HEK293 (cell line): ENCODE results near the gene TMEM184A.

Experiments used
- CTCF ChIA-PET: fragments of 350-600 bp; formaldehyde crosslinking; extraction: SDS; loops from one replicate; lab custom pipeline; 2021; ENCODE audit warnings: antibody characterized with exemption; lab: Yijun Ruan, JAX
- POLR2A ChIA-PET: fragments of 300-600 bp; formaldehyde crosslinking; extraction: SDS; loops from one replicate; lab custom pipeline; 2020; ENCODE audit warnings: antibody characterized with exemption, inconsistent platforms; lab: Yijun Ruan, JAX
- H3K27ac ChIP-seq: fragments of 200-500 bp; sonication (Bioruptor generic); 2 replicates; pipeline ENCODE4 v1.5.1; 2014; ENCODE audit warnings: low read depth, low read length, control low read depth, inconsistent platforms; ENCODE audit errors: extremely low read depth
- H3K36me3 ChIP-seq, 2 experiments: fragments of 200-500 bp in 1 of 2; sonication (Bioruptor generic) in 1 of 2; 1 replicate in 1 of 2; 2 replicates in 1 of 2; pipeline ENCODE4 v1.5.1; 2014 to 2017; ENCODE audit warnings: inconsistent platforms in 2 of 2, low read length in 2 of 2; ENCODE audit not compliant: control insufficient read depth in 2 of 2, insufficient read depth in 1 of 2
- H3K4me1 ChIP-seq: fragments of 200-500 bp; sonication (Bioruptor generic); 2 replicates; pipeline ENCODE4 v1.5.1; 2014; ENCODE audit warnings: mild to moderate bottlenecking, low read length, inconsistent platforms; ENCODE audit not compliant: control insufficient read depth, insufficient read depth
- H3K4me3 ChIP-seq: 2 replicates; pipeline ENCODE4 v1.5.1; 2011; ENCODE audit warnings: low read depth, mild to moderate bottlenecking, control low read depth, low read length, moderate library complexity
- H3K9me3 ChIP-seq: fragments of 200-500 bp; sonication (Bioruptor generic); 2 replicates; pipeline ENCODE4 v1.5.1; 2014; ENCODE audit warnings: low read depth, low read length, inconsistent platforms; ENCODE audit not compliant: control insufficient read depth, insufficient read depth
- KLF1 ChIP-seq: fragments of 450-650 bp; formaldehyde crosslinking; IDR thresholded peaks from 2 replicates; pipeline ENCODE4 v1.5.1; 2016; ENCODE audit warnings: missing biosample characterization, missing genetic modification characterization
- OSR2 ChIP-seq: fragments of 450-650 bp; formaldehyde crosslinking; IDR thresholded peaks from 2 replicates; pipeline ENCODE4 v1.5.1; 2016; ENCODE audit warnings: missing biosample characterization, missing genetic modification characterization
- REST ChIP-seq: fragments of 450-650 bp; formaldehyde crosslinking; IDR thresholded peaks from 2 replicates; pipeline ENCODE4 v1.5.1; 2016; ENCODE audit warnings: missing biosample characterization, missing genetic modification characterization
- ZBTB48 ChIP-seq: fragments of 450-650 bp; formaldehyde crosslinking; IDR thresholded peaks from 2 replicates; pipeline ENCODE4 v1.5.1; 2016; ENCODE audit warnings: missing biosample characterization, missing genetic modification characterization
- ZFHX2 ChIP-seq: fragments of 450-650 bp; formaldehyde crosslinking; conservative IDR thresholded peaks from 2 replicates; pipeline ENCODE4 v1.5.1; 2016; ENCODE audit warnings: missing biosample characterization, missing genetic modification characterization
- ZNF223 ChIP-seq: fragments of 450-650 bp; formaldehyde crosslinking; IDR thresholded peaks from 2 replicates; pipeline ENCODE4 v1.5.1; 2016; ENCODE audit warnings: missing biosample characterization, missing genetic modification characterization
- ZNF341 ChIP-seq: fragments of 450-650 bp; formaldehyde crosslinking; IDR thresholded peaks from 2 replicates; pipeline ENCODE4; 2016; ENCODE audit warnings: low read depth, missing biosample characterization, missing genetic modification characterization
- ZNF366 ChIP-seq: fragments of 450-650 bp; formaldehyde crosslinking; conservative IDR thresholded peaks from 2 replicates; pipeline ENCODE4 v1.5.1; 2016; ENCODE audit warnings: missing biosample characterization, missing genetic modification characterization
- ZSCAN30 ChIP-seq: fragments of 450-650 bp; IDR thresholded peaks from 2 replicates; pipeline ENCODE4 v1.5.1; 2018; ENCODE audit warnings: missing biosample characterization, mild to moderate bottlenecking, missing genetic modification characterization, moderate library complexity

TMEM184A gene

GRCh38 chr7:1539882-1540775 is 15.9 kb downstream of the TMEM184A start:
- H3K36me3 ChIP-seq: peaks cover 0 to 22% of the 10 kb centered on the region in 2 experiments; a peak in 1 of 3 replicates
- H3K4me1 ChIP-seq: peaks cover 14% of the 10 kb centered on the region; the same call in 1 of the 2 replicates
- TF ChIP-seq ZNF223 (tag by site-specific recombination): no peak
- no peak for TF ChIP-seq ZNF341 (tag by site-specific recombination)
- no peak for TF ChIP-seq ZBTB48
- TF ChIP-seq OSR2 (tag by site-specific recombination): no peak
- POLR2A ChIA-PET: interaction anchor here (0.6 to 6.8 kb wide), 2 partner anchors 11 to 15 kb away, joined by 4 to 40 read pairs; partner anchors contain the start of gene TMEM184A
- H3K9me3 ChIP-seq: no peaks in the 10 kb centered on the region
- no peak overlapping the region for H3K4me3 ChIP-seq
- CTCF ChIA-PET: interaction anchor here (4.7 kb wide), 1 partner anchor 15 kb away, joined by 23 read pairs; the partner anchor contains the start of gene TMEM184A
- no peak overlapping the region for H3K27ac ChIP-seq

GRCh38 chr7:1539181-1539881 is 16.7 kb downstream of the TMEM184A start:
- ChIA-PET CTCF (interaction anchor here (0.6 to 4.7 kb wide), 3 partner anchors 16 to 452 kb away, joined by 3 to 23 read pairs (median 3); partner anchors contain the start of genes GPER1 and TMEM184A), POLR2A (interaction anchor here (6.8 kb wide), 1 partner anchor 16 kb away, joined by 40 read pairs; the partner anchor contains the start of gene TMEM184A)
- Histone ChIP-seq H3K27ac (no peak overlapping the region), H3K36me3 (peaks cover 0 to 22% of the 10 kb centered on the region in 2 experiments; a peak in 1 of 3 replicates), H3K4me1 (peaks cover 14% of the 10 kb centered on the region; the same call in 1 of the 2 replicates), H3K4me3 (no peak overlapping the region), H3K9me3 (no peaks in the 10 kb centered on the region)
- 0 out of 2 replicates have a peak, but pooled peaks have one; percentile 9 for TF ChIP-seq ZFHX2 (tag by site-specific recombination)
- TF ChIP-seq ZSCAN30 (tag by site-specific recombination): no peak
- peak; percentile 36; the same call in 1 of the 2 replicates for TF ChIP-seq KLF1 (tag by site-specific recombination)

- TF ChIP-seq ZNF366 (tag by site-specific recombination) (no peak), KLF1 (tag by site-specific recombination) (no peak), REST (tag by site-specific recombination) (peak; percentile 78)
- no peak overlapping the region for H3K27ac ChIP-seq
- CTCF ChIA-PET: interaction anchor here (0.6 to 4.7 kb wide), 3 partner anchors 17 to 451 kb away, joined by 3 to 23 read pairs (median 3); partner anchors contain the start of genes GPER1 and TMEM184A
- POLR2A ChIA-PET: interaction anchor here (6.8 kb wide), 1 partner anchor 17 kb away, joined by 40 read pairs; the partner anchor contains the start of gene TMEM184A
- peak overlapping the region; percentile 56 for H3K4me3 ChIP-seq
- peaks cover 0 to 22% of the 10 kb centered on the region in 2 experiments; a peak in 1 of 3 replicates for H3K36me3 ChIP-seq
- peaks cover 14% of the 10 kb centered on the region; the same call in 1 of the 2 replicates for H3K4me1 ChIP-seq
- H3K9me3 ChIP-seq: no peaks in the 10 kb centered on the region
Measured at GRCh38 chr7:1538544-1539180, 17.3 kb downstream of the TMEM184A start.
